Activated T-cell treated with anti-CD3 and anti-CD28 coated beads for 1 hour (primary cell): ENCODE data around the gene VSX1.

ENCODE experiments used
- DNase-seq: peaks from one replicate; pipeline ENCODE4 v3.0.0-alpha.2; 2020; ENCODE audit warnings: low read depth

The VSX1 gene

DNA sequence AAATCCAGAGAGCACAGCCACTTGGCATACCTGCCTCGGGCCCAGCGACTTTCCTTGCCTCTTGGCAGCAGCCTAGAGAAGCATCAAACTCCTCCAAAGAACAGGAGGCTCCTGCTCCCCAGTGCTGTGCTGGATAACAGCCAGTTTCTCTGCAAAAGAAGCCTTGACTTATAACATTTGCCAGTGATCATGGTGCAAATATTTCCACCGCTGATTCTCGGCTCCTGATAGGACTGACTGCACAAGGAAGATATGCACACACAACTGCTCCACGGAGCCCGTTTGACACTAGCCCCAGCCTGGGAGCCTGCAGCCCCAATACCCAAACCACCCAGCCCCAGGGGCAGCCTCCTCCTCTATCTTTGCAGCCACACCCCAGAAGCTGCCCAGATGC lies 41.5 kb downstream of the VSX1 start:
- no peak for DNase-seq

DNA sequence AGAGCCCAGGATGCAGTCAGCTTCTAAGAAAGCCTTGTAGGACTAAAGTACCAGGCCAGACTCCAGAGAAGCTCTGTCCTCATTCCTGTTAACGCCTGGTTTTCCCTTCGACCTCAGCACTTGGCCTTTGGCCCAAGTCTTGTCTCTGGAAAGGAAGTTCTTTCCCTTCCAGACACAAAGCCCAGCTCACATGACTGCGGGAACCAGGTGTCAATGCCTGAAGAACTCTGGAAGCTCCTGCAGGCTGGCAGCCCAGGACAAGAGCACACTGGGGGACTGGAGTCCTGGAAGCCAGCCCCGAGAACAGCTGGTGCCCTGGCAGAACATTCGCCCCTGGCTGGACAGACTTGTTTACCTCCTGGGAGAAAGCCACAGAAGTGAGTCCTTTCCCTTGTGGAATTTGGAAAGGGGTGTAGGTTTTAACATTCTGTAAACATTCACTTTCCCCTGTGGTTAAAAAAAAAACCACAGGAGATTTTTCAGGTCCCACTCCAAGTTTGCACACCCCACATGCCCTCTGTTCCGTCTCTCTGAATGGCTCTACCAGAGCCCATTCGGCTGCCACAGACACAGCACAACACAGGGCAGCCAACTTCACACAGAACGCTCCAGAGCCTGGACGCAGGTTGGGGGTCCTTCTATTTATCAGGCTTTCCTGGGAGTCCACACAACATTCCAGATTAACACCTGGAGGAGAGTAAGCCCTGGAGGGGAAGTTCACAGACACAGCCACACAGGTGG lies 42.1 kb downstream of the VSX1 start:
- DNase-seq: no peak

DNA sequence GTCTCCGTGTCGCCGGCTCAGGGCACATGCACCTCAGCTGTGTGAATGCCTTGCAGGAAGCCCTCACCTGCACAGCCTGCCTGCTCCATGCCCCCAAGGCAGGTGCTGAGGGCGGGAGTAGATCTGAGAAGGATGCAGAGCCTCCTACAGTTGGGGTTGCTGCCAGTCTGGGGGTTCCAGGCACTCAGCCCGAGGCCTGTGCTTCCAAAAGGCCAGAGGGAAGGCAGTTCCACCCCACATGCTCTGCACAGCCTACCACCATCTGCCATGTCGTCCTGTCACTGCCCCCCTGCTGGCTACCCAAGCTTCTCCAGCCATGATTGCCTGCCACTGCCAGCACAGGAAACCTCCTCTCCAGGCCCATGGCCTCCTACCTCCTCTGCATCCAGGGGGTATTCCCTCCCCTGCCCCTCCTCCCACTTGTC lies 43.3 kb downstream of the VSX1 start:
- DNase-seq: no peak

DNA sequence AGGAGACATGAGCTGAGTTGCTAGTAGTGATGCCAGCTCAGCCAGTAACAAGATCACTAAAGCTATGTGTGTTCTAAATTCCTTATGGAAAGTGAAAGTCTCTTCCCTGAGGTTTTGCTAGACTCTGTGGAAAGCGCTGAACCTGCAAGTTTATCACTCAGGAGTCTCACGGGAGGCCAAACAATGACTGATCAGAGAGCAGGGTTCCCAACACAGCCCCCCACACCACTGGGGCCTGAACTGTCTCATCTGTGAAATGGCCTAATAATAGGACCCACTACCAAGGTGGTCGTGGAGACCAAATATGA lies 43.9 kb downstream of the VSX1 start:
- DNase-seq: no peak

DNA sequence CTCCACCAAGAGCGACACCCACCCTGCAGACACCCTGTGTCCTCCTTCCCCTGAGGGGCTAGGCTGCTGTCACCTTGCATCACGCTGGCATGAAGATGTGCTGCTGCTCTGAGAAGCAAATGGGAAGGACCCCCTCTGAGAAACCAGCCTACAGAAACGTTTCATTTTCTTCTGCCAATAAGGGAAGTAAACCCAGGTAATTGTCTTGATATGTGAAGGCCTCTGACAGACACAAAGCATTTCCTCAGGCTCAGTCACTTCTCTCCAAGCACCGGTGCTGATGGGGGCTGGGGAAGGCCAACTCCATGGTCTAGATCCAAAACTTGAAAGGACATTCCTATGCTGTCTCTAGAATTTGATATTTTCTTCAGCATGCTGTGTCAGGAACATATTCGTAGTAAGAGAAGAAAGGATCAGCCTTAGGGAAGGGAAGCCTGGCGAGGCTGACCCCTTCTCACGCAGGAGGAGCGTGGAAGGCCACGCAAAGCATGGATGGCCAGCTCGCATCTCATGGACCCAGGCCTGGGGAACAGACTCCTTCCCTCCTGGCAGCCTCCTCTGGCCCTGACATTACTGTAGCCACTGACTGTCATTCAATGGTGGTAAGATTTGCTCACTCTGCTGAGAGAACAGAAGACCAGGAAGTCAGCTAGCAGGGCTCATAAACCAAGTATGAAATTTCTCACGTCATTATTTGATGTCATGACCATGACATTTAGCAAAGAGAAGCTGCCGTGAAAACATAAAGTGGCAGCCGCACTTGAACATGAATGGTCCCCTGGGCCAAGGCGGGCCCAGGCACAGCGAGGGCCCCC lies 44.4 kb downstream of the VSX1 start:
- no peak for DNase-seq

DNA sequence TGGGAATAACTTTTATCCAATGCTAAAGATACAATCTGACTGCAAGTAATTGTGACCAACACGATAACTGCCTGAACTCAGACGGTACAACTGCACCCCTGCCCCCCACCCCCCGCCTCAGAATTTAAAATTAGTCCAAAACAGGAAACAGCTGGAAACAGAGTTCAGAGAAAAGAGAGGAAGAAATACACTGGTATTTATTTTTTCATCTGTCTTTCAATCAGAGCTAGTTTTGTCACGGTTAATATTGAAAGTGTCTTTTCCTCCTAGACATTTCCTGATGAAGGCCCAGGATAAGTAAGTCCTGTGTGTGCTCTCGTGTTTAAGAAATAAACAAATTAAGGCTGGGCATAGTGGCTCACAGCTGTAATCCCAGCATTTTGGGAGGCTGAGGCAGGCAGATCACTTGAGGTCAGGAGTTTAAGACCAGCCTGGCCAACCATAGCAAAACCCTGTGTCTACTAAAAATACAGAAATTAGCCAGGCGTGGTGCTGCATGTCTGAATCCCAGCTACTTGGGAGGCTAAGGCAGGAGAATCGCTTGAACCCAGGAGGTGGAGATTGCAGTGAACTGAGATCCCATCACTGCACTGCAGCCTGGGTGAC lies 45.5 kb downstream of the VSX1 start:
- DNase-seq: no peak

DNA sequence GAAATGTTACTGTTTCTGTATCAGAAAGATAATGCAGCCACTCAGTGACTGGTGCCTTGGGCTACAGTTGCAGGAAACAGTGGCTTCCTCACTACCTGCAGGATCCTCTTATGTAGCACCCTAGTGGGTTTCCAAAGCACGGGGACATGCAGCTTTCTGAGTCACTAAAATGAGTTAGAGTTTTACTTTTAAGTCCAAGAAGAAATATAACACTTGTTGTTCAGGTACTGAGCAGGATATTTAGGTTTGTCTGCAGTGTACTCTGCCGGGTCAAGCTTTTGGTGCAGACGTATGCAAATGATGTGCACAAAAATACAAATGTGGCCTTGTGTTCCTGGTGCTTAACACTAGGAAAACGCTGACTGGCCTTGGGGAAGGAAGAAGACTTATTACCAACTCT lies 46.0 kb downstream of the VSX1 start:
- DNase-seq: no peak

DNA sequence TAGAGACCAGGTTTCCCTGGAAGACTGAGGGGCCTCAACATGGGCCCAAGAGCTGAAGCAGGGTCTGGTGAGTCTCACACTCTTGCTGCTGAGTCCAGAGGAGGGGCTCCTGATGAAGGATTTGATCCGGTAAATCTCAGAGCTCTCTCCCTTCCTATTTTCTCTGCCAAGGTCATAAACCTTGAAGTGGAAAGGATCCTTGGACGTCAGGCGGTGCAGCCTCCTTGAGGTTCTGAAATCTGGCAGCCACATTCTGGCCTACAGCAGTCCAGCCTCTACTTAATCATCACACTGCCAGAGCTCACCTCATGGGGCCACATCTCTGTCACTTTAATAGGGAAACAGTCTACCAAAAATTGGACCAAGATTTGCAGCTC lies 48.0 kb downstream of the VSX1 start:
- no peak for DNase-seq

DNA sequence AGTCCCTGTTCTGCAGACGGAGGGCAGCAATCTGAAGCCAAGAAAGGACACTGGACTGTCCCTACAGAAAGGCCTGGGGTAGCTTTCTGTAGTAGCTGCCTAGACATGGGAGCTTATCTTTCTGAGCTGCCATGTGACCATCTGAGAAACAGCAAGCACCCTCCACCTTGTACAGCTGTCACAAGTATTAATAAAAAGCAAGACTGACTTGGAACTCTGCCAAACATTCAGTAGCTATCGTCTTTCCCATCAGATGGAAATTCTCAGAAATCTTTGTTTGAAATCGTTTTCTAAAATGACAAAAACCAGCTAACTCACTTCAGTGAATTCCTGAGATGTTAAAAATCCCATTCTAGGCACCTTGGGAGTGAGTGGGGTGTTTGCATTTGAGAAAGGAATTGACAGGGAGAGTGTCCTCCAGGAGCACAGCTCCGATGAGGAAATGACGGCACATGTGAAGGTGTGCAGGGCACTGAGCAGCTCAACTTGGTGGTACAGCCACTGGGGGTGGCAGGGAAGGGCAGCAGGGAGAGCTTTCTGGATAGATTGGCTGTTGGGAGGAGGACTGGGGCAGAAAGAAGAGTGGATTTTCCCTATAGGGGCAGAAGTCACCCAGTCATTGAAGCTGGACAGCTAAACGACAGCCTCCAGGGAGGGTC lies 48.5 kb downstream of the VSX1 start:
- DNase-seq: no peak

DNA sequence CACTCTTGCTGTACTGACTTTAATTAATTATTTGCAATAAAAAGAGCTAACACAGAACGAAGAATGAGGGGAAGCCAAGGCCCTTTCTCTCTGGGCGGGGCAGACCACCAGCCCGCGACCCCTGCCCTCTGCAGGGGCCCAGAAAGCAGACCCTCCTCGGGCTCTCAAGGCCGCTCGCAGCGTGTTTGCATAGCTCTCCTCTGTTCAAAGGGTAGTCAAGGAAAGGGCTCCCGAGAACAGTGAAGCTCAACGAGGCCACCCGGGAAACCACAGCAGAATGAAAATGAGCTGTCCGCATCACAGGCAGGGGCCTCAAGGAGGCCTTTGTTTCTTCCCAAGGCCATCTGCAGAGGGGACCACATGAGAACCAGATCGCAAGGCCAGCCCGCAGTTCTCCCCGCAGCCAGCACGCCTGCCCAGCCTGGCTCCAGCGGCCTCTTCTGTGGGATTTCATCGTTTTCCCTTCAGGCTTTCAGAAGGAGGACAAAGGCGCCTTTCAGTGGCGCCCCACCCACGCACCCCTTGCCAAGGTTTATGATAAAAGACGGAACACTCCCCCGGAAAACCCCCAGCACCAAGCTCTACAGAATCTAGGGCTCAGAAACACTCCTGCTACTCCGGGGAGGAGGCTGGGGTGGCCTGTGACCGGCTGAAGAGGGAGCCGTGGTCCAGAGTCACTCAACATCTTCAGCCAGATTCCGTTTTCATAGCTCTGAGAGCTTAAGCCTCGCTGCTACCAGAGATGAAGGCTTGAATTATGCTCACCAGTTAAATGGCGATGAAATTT lies 49.3 kb downstream of the VSX1 start:
- DNase-seq: no peak

DNA sequence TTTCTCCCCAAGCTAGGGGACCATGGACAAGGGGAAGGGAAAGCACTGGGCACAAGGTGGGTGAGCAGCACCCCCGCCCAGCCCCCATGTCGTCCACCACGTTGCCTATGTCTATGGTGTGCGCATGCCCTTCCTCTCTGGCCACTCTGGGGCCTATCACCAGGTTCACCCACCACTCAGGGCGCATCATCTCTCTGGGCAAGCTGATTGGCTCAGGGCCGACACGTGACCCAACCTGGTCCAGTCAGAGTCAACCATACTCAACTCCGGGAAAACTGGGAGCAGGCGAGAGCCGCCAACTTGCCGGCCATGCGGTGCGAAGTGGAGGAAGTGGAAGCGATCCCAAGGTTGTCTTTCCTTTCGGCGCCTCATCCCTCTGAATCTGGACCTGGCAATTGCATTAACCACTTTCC lies 49.9 kb downstream of the VSX1 start:
- DNase-seq: no peak

DNA sequence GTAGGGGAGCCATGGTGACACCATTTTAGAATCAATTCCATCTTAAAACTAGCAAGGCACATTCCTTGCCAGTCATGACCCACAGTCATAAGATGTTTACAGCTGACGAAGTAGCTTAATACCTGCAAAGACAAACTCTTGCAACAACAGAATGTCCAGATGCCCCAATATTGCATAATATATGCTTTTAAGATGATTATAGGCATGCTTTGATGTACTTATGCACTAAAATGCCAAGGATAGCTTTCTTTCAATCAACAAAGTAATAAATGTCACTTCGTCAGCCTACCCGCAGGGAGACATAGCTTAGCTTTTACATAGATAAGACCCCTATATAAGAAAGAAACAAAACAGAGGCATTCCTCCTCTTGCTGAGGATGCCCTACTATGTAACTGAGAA lies 50.7 kb downstream of the VSX1 start:
- no peak for DNase-seq

DNA sequence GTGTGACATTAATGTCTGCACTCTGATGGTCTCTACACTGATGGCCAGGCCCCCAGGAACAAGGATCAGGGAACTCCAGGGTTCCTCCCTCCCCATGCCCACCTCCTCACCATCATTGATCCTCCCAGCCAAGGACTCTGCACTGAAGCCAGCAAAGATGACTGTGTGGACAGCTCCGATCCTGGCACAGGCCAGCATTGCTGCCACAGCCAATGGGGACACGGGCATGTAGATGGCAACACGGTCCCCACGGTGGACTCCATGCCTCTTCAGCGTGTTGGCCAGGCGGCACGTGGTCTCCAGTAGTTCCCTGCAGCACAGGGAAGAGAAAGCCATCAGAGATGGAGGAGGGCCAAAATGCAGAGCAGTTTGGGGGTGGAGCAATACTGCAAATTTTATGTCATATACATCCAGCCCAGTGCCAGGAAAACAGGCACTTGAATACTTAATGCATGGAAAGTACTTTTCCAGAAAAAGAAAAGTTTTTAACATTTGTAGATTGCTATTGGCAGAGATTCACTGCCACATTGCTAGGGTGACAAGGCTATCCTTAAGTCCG lies 51.2 kb downstream of the VSX1 start:
- no peak for DNase-seq

DNA sequence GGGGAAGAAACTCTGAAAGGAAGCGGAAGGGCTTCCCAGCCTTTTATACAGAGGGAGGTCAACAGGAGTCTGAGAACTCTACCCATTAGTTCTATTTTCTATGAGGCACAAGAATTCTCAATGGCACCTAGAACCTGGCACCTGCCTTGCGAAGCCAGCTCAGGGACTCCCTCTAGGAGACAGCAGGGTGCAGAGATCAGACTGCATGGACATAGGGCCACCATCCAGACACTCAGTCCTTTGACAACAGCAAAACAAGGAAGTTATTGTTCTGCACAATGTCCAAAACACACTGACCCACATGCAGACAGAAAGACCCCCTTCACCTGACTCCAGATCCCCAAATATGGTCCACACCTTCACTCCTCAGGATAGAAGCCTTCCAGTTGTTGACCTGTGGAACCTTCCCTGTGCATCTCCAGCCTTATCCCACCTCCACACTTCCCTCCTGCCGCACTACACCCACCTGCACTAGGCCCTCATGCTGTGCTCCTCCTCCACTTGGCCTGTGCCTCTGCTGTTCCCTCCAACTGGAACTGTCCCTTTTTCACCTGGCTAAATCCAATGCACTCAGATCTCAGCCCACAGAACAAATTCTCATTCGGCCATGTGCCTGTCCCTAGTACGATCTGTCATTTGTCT lies 51.8 kb downstream of the VSX1 start:
- DNase-seq: no peak

DNA sequence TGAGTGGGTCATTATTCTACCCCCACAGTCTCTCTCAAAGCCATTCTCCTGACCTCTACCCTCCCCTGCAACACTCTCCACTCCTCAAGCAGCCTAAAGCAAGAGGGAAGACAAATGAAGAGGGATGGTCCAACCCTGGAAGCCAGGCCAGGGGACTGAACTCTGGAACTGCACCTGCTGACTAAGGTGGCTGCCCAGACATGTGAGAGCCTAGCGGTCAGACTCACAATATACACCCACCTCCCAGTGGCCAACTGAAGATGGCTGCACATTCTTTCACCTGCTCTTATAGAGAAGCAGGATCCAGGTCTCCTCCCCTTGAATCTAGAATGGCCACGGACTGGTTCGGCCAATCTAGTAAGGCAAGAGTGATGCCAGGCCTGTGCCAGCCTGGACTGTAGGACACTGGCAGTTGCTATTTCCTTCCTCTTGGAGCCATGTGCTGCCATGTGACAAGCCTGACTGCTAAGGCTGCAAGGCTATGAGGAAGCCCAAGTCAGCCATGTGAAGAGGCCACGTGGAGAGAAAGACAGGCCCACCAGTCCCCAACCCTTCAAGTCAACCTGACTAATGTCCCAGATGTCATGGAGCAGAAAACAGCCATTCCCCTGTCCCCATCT lies 55.8 kb downstream of the VSX1 start:
- DNase-seq: no peak
